Aorta (tissue), 5 donors: ENCODE measurements around the gene HCN2. TPM values are rescaled to one million over a fixed set of nuclear protein-coding genes. Genes with fewer than 3 reads are reported as not detected.

ENCODE experiments used
- ATAC-seq: fragments of 200-7000 bp; cut with Tn5 transposase; one replicate; pipeline ENCODE4 v1.9.1; 2022; ENCODE audit warnings: moderate library complexity; ENCODE audit not compliant: low FRiP score
- DNase-seq, 2 donors: peaks; one replicate each; pipeline ENCODE4 v3.0.0-alpha.2; 2020
- H3K27ac ChIP-seq, 2 donors: one replicate each; pipeline ENCODE4 v1.5.1; 2013; ENCODE audit warnings: low read length in 2 of 2, mild to moderate bottlenecking in 2 of 2, moderate library complexity in 2 of 2, control low read depth in 1 of 2, inconsistent platforms in 1 of 2, low read depth in 1 of 2
- H3K27me3 ChIP-seq, 2 donors: one replicate each; pipeline ENCODE4 v1.6.1; 2013; ENCODE audit warnings: control low read depth in 1 of 2, low read length in 1 of 2, mild to moderate bottlenecking in 1 of 2, moderate library complexity in 1 of 2; ENCODE audit not compliant: insufficient read depth in 2 of 2, control insufficient read depth in 1 of 2
- H3K36me3 ChIP-seq, 2 donors: one replicate each; pipeline ENCODE4 v1.6.1; 2013; ENCODE audit warnings: control low read depth in 1 of 2, low read length in 1 of 2, mild to moderate bottlenecking in 1 of 2; ENCODE audit not compliant: insufficient read depth in 2 of 2, control insufficient read depth in 1 of 2
- H3K4me1 ChIP-seq, 2 donors: one replicate each; pipeline ENCODE4 v1.6.1; 2013; ENCODE audit warnings: low read length in 2 of 2, control low read depth in 1 of 2, mild to moderate bottlenecking in 1 of 2, moderate library complexity in 1 of 2; ENCODE audit not compliant: insufficient read depth in 2 of 2, control insufficient read depth in 1 of 2
- H3K4me3 ChIP-seq, 2 donors: one replicate each; pipeline ENCODE4 v1.5.1; 2013; ENCODE audit warnings: low read length in 2 of 2, control low read depth in 1 of 2, mild to moderate bottlenecking in 1 of 2
- H3K9me3 ChIP-seq: one replicate; pipeline ENCODE4 v1.6.1; 2013; ENCODE audit warnings: mild to moderate bottlenecking, low read length; ENCODE audit not compliant: control insufficient read depth
- WGBS, 2 donors: extraction: QIAGEN DNeasy Blood & Tissue Kit; methylation state at CpG; one replicate each; pipeline ENCODE4 v1.1.7; 2013; 5-methylcytosine and 5-hydroxymethylcytosine counted together
- intact Hi-C, 2 donors: fragments of 100-400 bp; cut with DNase I; formaldehyde crosslinking; loops; one replicate each; pipeline versions ENCODE4 v1.14.2 to v1.15.0; 2022
- polyA plus RNA-seq, 2 donors: library from polyadenylated mRNA; stranded (reverse); fragments of 200-250 nt; gene quantifications; one replicate each; pipeline ENCODE4 v1.2.3, GENCODE V29; 2013
- total RNA-seq, 2 donors: library from RNA; stranded (reverse); fragmentation: NEBNext Ultra II Directional; extraction: Animal tissue kit (Norgen Biotek cat#: 25700); gene quantifications; one replicate each; pipeline ENCODE4 v1.2.1, GENCODE V29; 2021
- donor health status: healthy with polysubstance abuse.
- donor health status: Bipolar disorder and iron deficiency.
- donor health status: DM: no; HTN: no; CAD: no.
- donor health status: DM: no; HTN: no; CAD: no.
- donor health status: DM: yes; HTN: yes; CAD: no.

The HCN2 gene
- total and polyA plus RNA-seq, 4 donors, result 0.08 to 0.30 (median 0.16) TPM

- H3K36me3 ChIP-seq, result peaks cover 4 to 5% of the 10 kb centered on the region in 2 donors
- ATAC-seq (no peak), DNase-seq (no peak)
- H3K9me3 ChIP-seq, result no peaks in the 10 kb centered on the region
- H3K4me3 ChIP-seq, result no peak overlapping the region
- H3K27me3 ChIP-seq, result no peaks in the 10 kb centered on the region
- no peak overlapping the region for H3K27ac ChIP-seq
- WGBS, 2 donors, result 90 to 92% methylated on average over 49 to 53 of the region's 53 CpGs
- no peaks in the 10 kb centered on the region for H3K4me1 ChIP-seq
- intact Hi-C loops, result no loop called here
These were observed 59.5 kb downstream of the HCN2 start for GRCh38 chr19:648904-649801.

GRCh38 chr19:650121-650520 lies 60.4 kb downstream of the HCN2 start:
- Histone ChIP-seq H3K27ac (no peak overlapping the region), H3K4me3 (no peak overlapping the region)
- no peak for ATAC-seq

GRCh38 chr19:651114-651818 lies 61.6 kb downstream of the HCN2 start:
- no peaks in the 10 kb centered on the region for H3K9me3 ChIP-seq
- no peak for DNase-seq
- H3K4me1 ChIP-seq, result no peaks in the 10 kb centered on the region
- intact Hi-C loops, result no loop called here
- 91 to 94% methylated on average over 52 to 58 of the region's 58 CpGs for WGBS, 2 donors
- ATAC-seq, result no peak
- H3K27me3 ChIP-seq, result no peaks in the 10 kb centered on the region
- no peak overlapping the region for H3K27ac ChIP-seq
- H3K36me3 ChIP-seq, result peaks cover 1 to 4% of the 10 kb centered on the region in 2 donors
- no peak overlapping the region for H3K4me3 ChIP-seq

More at GRCh38 chr19:650121-650520, 60.4 kb downstream of the HCN2 start:
- WGBS, 2 donors, result 78 to 83% methylated on average over 11 of the region's 11 CpGs
- no peak for DNase-seq
- Histone ChIP-seq H3K9me3 (no peaks in the 10 kb centered on the region), H3K4me1 (no peaks in the 10 kb centered on the region), H3K27me3 (no peaks in the 10 kb centered on the region), H3K36me3 (peaks cover 4 to 5% of the 10 kb centered on the region in 2 donors)
- intact Hi-C loops, result no loop called here

GRCh38 chr19:651991-652390 lies 62.3 kb downstream of the HCN2 start:
- Histone ChIP-seq H3K27ac (no peak overlapping the region), H3K9me3 (no peaks in the 10 kb centered on the region), H3K4me3 (no peak overlapping the region), H3K27me3 (no peaks in the 10 kb centered on the region), H3K4me1 (no peaks in the 10 kb centered on the region), H3K36me3 (peaks cover 0 to 2% of the 10 kb centered on the region in 2 donors)
- intact Hi-C loops, result no loop called here
- ATAC-seq (no peak), DNase-seq (no peak)
- 88 to 89% methylated on average over 23 to 24 of the region's 24 CpGs for WGBS, 2 donors

- intact Hi-C loops, result no loop called here
- Histone ChIP-seq H3K27ac (no peak overlapping the region), H3K27me3 (no peaks in the 10 kb centered on the region), H3K4me3 (no peak overlapping the region), H3K4me1 (no peaks in the 10 kb centered on the region), H3K36me3 (peaks cover 0 to 2% of the 10 kb centered on the region in 2 donors), H3K9me3 (no peaks in the 10 kb centered on the region)
- no peak for DNase-seq
- ATAC-seq, result peak; percentile 3
- WGBS, 2 donors, result 91 to 92% methylated on average over 53 to 54 of the region's 54 CpGs
These were observed 63.0 kb downstream of the HCN2 start for GRCh38 chr19:652467-653389.

- Histone ChIP-seq H3K27me3 (no peaks in the 10 kb centered on the region), H3K9me3 (no peaks in the 10 kb centered on the region), H3K27ac (no peak overlapping the region), H3K36me3 (peaks cover 0 to 2% of the 10 kb centered on the region in 2 donors), H3K4me3 (no peak overlapping the region), H3K4me1 (no peaks in the 10 kb centered on the region)
- intact Hi-C loops, result no loop called here
- DNase-seq, result no peak
- 85 to 88% methylated on average over 17 of the region's 17 CpGs for WGBS, 2 donors
- no peak for ATAC-seq
These were observed 63.7 kb downstream of the HCN2 start for GRCh38 chr19:653425-653824.

- no peaks in the 10 kb centered on the region for H3K4me1 ChIP-seq
- no peaks in the 10 kb centered on the region for H3K27me3 ChIP-seq
- 75 to 78% methylated on average over 17 of the region's 17 CpGs for WGBS, 2 donors
- DNase-seq, result no peak
- no peak overlapping the region for H3K27ac ChIP-seq
- no peaks in the 10 kb centered on the region for H3K9me3 ChIP-seq
- ATAC-seq, result no peak
- H3K4me3 ChIP-seq, result no peak overlapping the region
- intact Hi-C loops, result no loop called here
- H3K36me3 ChIP-seq, result peaks cover 0 to 2% of the 10 kb centered on the region in 2 donors
These were observed 66.0 kb downstream of the HCN2 start for GRCh38 chr19:655691-656090.

- no peak overlapping the region for H3K27ac ChIP-seq
- no peaks in the 10 kb centered on the region for H3K4me1 ChIP-seq
- H3K4me3 ChIP-seq, result no peak overlapping the region
- intact Hi-C loops, result no loop called here
- ATAC-seq (no peak), DNase-seq (no peak)
- H3K27me3 ChIP-seq, result no peaks in the 10 kb centered on the region
- no peaks in the 10 kb centered on the region for H3K36me3 ChIP-seq
- WGBS, 2 donors, result 82 to 85% methylated on average over 43 of the region's 43 CpGs
- H3K9me3 ChIP-seq, result no peaks in the 10 kb centered on the region
These were observed 67.3 kb downstream of the HCN2 start for GRCh38 chr19:656751-657559.
